SJSA1 (cell line): ENCODE measurements around the gene DDHD1. TPM values are rescaled to one million over a fixed set of nuclear protein-coding genes. Genes with fewer than 3 reads are reported as not detected.

Experiments used
- DNase-seq, 2 experiments: peaks; one replicate each; pipeline ENCODE4 v3.0.0-alpha.2; 2015 to 2020; ENCODE audit warnings: low spot score in 2 of 2, low read depth in 1 of 2
- H3K27ac ChIP-seq: fragments of 250-450 bp; sonication (Bioruptor Pico); 2 replicates; pipeline ENCODE4 v1.5.1; 2020; ENCODE audit warnings: mild to moderate bottlenecking, moderate library complexity
- H3K27me3 ChIP-seq: fragments of 250-450 bp; sonication (Bioruptor Pico); replicated peaks from 2 replicates; pipeline ENCODE4 v1.5.1; 2020; ENCODE audit warnings: mild to moderate bottlenecking, moderate library complexity
- H3K36me3 ChIP-seq: fragments of 250-450 bp; sonication (Bioruptor Pico); 2 replicates; pipeline ENCODE4 v1.5.1; 2020; ENCODE audit warnings: mild to moderate bottlenecking
- H3K4me1 ChIP-seq: fragments of 250-450 bp; sonication (Bioruptor Pico); replicated peaks from 2 replicates; pipeline ENCODE4 v1.6.1; 2021; ENCODE audit warnings: mild to moderate bottlenecking
- H3K4me3 ChIP-seq: fragments of 250-450 bp; sonication (Bioruptor Pico); 2 replicates; pipeline ENCODE4 v1.5.1; 2020; ENCODE audit warnings: mild to moderate bottlenecking
- H3K9me3 ChIP-seq: fragments of 250-450 bp; sonication (Bioruptor Pico); replicated peaks from 2 replicates; pipeline ENCODE4 v1.5.1; 2020; ENCODE audit warnings: mild to moderate bottlenecking
- total RNA-seq: library from RNA; depleted of rRNA; stranded (reverse); fragments of >200 nt; shearing (Covaris generic); gene quantifications from 2 replicates; pipeline ENCODE4 v1.2.3, GENCODE V29; 2014

The DDHD1 gene
- total RNA-seq, 1 experiment from 2014 or later, result 12.7 TPM

DNA sequence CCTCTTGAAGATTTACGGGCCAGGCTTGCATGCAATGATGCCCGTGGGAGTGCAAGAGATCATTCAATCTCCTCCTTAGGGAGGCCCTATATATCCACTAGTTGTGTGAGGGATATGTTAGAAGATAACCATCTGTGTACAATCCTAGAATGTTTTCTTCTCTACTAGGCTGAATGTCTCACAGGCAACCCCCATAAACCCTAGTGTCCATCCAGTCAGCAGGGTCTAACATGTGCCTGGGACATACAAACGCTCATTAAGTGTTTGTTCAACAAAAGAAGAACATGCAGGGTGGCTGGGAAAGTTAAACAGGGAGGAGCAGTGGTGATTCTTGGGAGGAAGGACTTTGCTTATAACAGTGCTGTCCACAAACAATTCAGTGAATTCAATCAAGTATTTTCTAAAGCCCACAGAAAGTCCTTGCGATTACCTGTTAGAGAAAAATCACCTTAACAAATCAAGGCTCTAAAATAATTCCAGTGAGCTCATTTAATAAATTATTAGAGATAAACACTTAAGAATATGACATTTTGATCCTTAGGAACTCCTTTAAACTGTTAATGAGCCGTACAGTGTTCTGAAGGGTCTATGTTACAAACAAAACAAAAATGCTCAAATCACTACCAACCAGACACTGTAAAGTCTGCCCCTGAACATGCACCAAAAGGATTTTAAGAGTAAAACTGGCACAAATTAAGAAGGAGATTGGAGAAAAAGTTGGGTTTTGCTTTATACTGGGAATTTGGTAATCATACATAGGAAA, 105.6 kb downstream of the DDHD1 start:
- Histone ChIP-seq H3K36me3 (no peaks in the 10 kb centered on the region), H3K27ac (no peak overlapping the region), H3K9me3 (no peaks in the 10 kb centered on the region), H3K27me3 (no peaks in the 10 kb centered on the region), H3K4me3 (no peak overlapping the region), H3K4me1 (peaks cover 47% of the 10 kb centered on the region)
- peak in 1 of 2 experiments; percentile 28 for DNase-seq

DNA sequence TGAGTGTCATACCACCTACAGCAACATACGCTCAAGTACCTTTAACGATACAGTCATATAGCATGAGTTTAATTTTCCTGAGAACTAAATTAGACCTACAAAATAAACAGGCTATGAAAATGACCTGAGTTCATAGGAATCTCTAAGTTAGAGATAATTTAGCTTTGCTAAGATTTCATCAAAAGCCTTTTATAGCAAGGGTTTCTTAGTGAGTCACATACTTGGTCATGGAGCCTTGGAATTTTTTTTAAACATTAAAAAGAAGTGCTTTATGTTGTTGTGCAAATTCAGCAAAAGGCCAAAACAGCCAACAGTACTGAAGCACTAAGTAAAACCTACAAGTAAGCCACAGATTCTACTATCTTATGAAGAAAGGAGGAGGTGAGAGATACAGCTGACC, 108.6 kb downstream of the DDHD1 start:
- Histone ChIP-seq H3K27ac (peak overlapping the region; percentile 61), H3K9me3 (no peaks in the 10 kb centered on the region), H3K4me1 (peaks cover 61% of the 10 kb centered on the region), H3K27me3 (no peaks in the 10 kb centered on the region), H3K36me3 (no peaks in the 10 kb centered on the region), H3K4me3 (no peak overlapping the region)
- DNase-seq, result peak in 1 of 2 experiments; percentile 59

DNA sequence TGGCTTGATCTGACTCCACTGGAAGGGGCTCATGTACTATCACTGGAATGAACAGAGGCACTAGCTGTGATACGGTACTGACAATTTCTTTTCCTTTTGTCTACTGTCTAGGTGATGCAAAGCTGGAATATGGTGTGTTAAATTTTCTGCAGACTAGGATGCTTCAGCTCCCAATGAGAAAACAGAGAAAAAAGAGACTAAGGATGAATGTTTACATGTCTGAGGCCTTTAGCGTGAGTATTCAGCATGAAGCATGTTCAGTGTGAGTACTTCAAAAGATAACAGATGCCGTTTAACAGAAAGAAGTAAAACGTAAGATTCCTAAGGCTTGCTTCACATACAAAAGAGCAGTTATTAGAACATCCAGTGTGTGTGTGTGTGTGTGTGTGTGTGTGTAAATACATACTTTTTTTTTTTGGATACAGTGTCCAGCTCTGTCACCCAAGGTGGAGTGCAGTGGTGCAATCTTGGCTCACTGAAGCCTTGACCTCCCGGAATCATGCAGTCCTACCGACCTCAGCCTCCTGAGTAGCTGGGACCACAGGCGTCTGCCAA, 110.0 kb downstream of the DDHD1 start:
- peaks cover 50% of the 10 kb centered on the region for H3K4me1 ChIP-seq
- H3K27ac ChIP-seq, result peak overlapping the region; percentile 61
- peak in 1 of 2 experiments; percentile 40 for DNase-seq
- no peak overlapping the region for H3K4me3 ChIP-seq
- H3K27me3 ChIP-seq, result no peaks in the 10 kb centered on the region
- no peaks in the 10 kb centered on the region for H3K9me3 ChIP-seq
- no peaks in the 10 kb centered on the region for H3K36me3 ChIP-seq

DNA sequence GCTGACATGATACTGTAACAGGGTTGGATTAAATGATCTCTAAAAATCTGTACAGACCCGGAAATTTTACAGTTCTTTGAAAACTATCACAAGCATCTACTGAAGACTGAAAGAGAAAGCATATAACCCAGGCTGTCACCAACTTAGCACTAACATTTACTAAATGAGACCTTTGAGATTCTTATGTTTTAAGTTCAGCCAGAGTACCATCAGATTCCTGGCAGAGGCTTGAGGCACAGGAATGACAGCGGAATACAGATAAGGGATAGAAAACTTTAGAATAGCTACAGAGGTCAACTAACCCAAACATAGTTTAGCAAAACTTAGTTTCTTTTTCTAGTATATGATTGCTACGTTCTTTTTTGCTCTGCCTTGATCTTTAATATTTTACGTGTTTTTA, 110.6 kb downstream of the DDHD1 start:
- DNase-seq, result no peak
- H3K4me3 ChIP-seq, result no peak overlapping the region
- H3K9me3 ChIP-seq, result no peaks in the 10 kb centered on the region
- H3K36me3 ChIP-seq, result no peaks in the 10 kb centered on the region; the same call in 1 of the 2 replicates
- peak overlapping the region; percentile 61; the same call in 1 of the 2 replicates for H3K27ac ChIP-seq
- H3K4me1 ChIP-seq, result peaks cover 45% of the 10 kb centered on the region
- H3K27me3 ChIP-seq, result no peaks in the 10 kb centered on the region

DNA sequence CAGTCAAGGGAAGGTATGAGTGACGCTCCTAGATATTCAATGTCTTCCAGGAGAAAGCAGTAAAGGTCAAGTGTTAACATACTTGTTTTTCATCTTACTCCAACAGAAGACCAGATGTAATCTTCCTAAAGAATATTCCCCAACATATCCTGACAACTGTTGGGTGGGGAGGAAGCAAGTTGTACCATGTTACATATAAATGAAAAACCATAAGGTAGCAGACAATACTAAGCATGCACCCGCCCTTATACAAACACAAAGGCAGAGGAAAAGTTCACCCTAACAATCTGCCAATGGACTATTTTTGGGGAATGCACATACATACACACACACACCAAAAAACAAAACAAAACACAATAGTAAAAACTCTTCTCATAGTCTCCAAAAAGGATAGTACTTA, 112.1 kb downstream of the DDHD1 start:
- H3K4me3 ChIP-seq, result no peak overlapping the region
- H3K9me3 ChIP-seq, result no peaks in the 10 kb centered on the region
- peaks cover 6% of the 10 kb centered on the region; the same call in 1 of the 2 replicates for H3K36me3 ChIP-seq
- DNase-seq, result no peak
- H3K4me1 ChIP-seq, result peaks cover 44% of the 10 kb centered on the region
- H3K27ac ChIP-seq, result no peak overlapping the region
- no peaks in the 10 kb centered on the region for H3K27me3 ChIP-seq

DNA sequence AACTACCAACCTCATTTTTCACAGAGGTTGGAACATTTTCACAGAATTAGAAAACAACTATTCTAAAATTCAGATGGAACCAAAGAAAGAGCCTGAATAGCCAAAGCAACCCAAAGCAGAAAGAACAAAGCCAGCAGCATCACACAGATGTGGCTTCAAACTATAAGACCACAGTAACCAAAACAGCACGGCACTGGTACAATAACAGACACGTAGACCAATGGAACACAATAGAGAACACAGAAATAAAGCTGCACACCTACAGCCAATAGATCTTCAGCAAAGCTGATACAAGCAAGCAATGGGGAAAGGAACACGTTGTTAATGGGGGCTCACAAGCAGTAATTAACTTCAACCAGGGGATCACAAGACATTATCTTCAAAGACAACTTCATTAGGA, 114.5 kb downstream of the DDHD1 start:
- Histone ChIP-seq H3K27me3 (no peaks in the 10 kb centered on the region), H3K9me3 (no peaks in the 10 kb centered on the region), H3K36me3 (peaks cover 6% of the 10 kb centered on the region; the same call in 1 of the 2 replicates), H3K27ac (no peak overlapping the region), H3K4me1 (peaks cover 43% of the 10 kb centered on the region), H3K4me3 (no peak overlapping the region)
- DNase-seq, result no peak

DNA sequence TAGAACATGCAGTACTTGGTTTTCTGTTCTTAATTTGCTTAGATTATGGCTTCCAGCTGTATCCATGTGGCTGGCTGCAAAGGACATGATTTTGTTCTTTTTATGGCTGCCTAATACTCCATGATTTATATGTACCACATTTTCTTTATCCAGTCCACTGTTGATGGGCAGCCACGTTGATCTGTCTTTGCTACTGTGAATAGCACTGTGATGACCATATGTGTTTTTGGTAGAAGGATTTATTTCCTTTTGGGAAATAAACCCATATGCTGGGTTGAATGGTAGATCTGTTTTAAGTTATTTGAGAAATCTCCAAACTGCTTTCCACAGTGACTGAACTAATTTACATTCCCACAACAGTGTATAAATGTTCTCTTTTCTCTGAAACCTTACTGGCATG, 116.1 kb downstream of the DDHD1 start:
- Histone ChIP-seq H3K4me3 (no peak overlapping the region), H3K36me3 (peaks cover 6% of the 10 kb centered on the region; the same call in 1 of the 2 replicates), H3K4me1 (peaks cover 40% of the 10 kb centered on the region), H3K9me3 (no peaks in the 10 kb centered on the region), H3K27me3 (no peaks in the 10 kb centered on the region), H3K27ac (no peak overlapping the region)
- no peak for DNase-seq

DNA sequence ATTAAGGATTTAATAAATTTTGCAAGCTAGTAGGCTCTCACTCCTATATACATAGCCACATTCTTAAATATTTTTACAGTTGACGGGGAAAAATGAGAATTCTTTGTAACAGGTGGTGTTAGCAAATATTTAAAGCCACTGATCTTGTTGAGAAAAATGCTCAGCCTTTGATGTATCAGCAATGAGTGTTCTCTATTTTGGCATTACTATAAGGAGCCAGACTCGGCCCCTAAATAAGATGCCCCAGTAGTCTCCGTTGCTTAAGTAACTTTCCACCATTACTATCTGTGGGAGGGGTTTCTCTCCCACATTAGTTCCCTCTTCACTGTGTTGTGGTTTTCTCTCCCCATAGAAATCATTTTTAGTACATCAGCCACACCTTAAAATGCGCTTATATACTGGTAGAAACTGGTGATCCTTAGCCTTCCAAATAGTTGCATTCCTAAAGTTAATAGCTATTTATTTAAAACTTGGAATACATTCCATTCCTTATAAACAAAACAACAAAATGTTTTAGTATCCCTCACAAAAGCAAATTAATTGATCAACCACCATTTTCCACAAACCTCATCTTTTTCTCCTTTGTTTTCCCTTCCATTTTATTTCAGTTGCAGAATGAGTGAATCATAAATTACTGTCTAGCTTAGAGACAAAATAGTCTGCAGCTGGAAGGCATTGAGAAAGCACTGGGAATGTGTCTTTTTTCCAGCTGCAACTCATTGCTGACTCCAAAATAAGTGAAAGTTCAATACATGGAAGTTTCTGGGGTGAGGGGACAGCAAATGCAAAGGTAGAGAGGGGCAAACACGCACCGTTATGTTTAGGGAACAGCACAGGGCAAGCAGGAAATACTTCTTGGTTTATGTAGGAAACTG, 117.5 kb downstream of the DDHD1 start:
- 0 out of 2 replicates have a peak overlapping the region, but pooled peaks have one; percentile 20 for H3K27ac ChIP-seq
- no peaks in the 10 kb centered on the region for H3K9me3 ChIP-seq
- H3K4me1 ChIP-seq, result peaks cover 40% of the 10 kb centered on the region
- peak in 1 of 2 experiments; percentile 25 for DNase-seq
- H3K4me3 ChIP-seq, result no peak overlapping the region
- no peaks in the 10 kb centered on the region for H3K27me3 ChIP-seq
- H3K36me3 ChIP-seq, result peaks cover 6% of the 10 kb centered on the region; the same call in 1 of the 2 replicates

DNA sequence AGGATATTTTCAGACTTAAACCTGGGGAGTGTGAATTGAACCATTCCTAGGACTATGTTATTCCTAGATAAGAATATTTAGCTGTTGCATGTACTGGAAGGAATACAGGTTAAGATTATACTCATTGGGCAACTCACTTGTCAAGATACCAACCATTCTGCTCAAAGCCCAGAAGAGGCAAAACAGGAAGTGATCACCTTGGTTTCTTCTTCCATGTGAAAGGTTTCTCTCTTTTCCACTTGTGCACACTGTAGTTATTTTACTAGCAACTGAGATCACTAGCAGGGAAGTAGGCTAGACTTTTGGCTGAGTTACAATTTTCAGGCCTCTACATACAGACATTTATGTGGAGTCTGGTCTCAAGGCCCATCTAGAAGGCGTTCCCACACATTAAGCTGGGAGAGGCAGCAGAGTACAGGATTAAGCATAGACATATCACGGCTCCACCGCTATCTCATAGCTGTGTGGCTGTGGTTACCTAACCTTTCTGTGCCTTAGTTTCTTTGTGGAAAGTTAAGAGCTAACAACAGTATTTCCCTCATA, 118.4 kb downstream of the DDHD1 start:
- peaks cover 6% of the 10 kb centered on the region; the same call in 1 of the 2 replicates for H3K36me3 ChIP-seq
- no peak overlapping the region for H3K27ac ChIP-seq
- no peak overlapping the region for H3K4me3 ChIP-seq
- no peaks in the 10 kb centered on the region for H3K9me3 ChIP-seq
- H3K27me3 ChIP-seq, result no peaks in the 10 kb centered on the region
- H3K4me1 ChIP-seq, result peaks cover 40% of the 10 kb centered on the region
- no peak for DNase-seq

DNA sequence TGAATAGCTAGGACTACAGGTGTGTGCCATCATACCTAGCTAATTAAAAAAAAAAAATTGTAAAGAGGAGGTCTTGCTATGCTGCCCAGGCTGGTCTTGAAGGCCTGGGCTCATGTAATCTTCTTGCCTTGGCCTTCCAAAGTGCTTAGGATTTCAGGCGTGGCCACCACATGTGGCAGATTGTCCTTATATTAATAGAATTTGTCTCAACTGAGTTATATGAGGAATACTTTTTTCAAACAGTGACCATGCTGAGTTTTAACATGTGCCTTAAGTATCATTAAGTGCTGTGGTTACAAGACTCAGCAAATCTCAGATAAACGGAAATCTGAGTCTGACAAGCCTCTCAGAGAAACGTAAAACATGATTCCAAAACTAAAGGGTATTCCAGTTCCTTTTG, 119.1 kb downstream of the DDHD1 start:
- Histone ChIP-seq H3K4me3 (no peak overlapping the region), H3K27ac (no peak overlapping the region), H3K9me3 (no peaks in the 10 kb centered on the region), H3K36me3 (peaks cover 6% of the 10 kb centered on the region; the same call in 1 of the 2 replicates), H3K4me1 (peaks cover 40% of the 10 kb centered on the region), H3K27me3 (no peaks in the 10 kb centered on the region)
- no peak for DNase-seq

DNA sequence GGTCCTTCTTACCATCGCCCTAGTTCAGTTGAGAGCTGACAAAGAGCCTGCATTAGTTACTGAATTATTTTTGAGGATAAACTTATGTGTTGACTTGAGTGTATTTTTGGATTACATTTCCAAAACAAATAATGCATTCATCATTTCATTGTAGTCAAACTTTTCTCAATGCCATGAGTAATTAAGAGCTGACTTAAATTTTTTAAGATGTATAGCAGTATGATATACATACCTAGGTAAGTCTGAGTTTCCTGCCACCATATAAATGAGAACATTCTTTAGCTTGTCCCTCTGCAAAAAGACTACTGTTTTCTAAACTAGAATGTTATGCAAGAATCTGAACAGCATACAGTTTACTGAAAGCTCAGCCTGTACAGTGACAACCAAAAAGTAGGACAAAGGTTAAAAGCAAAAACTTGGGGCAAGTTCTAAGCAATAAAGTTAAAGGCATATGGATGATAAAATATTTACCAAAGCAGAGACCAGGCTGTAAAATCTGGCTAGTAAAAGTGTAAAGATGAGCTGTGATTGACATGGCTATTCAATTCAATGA, 120.2 kb downstream of the DDHD1 start:
- Histone ChIP-seq H3K27ac (peak overlapping the region; percentile 49), H3K4me1 (peaks cover 40% of the 10 kb centered on the region), H3K9me3 (no peaks in the 10 kb centered on the region), H3K4me3 (no peak overlapping the region), H3K27me3 (no peaks in the 10 kb centered on the region), H3K36me3 (peaks cover 6% of the 10 kb centered on the region; the same call in 1 of the 2 replicates)
- DNase-seq, result no peak

DNA sequence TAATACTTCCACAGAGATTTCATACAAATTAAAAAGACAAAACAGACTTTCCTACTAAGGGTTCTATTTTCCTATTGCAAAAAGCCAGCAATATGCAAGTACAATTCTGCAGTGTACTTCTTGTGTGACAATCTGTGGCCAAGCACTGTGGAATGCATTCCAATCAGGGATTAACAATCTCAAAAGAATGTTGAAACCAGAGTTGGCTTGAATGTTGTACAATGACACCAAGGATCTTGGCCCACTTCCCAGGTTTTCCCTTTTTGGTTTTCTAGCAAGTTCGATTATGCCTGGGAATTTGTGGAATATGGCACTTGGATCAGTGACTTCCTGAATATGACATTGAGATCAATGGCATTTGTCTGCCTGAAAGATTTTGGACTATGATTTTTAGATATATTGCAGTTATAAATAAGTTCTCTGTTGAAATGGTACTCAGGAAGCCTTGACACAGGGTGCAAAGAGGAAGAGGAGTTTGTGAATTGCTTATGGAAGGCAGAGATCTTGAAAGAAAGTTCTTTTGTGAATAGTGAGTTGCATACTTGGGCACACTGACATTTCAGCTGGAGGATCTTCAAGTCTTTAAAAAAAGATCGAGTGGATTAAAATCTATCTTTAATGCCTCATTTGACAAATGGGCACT, 120.8 kb downstream of the DDHD1 start:
- Histone ChIP-seq H3K27me3 (no peaks in the 10 kb centered on the region), H3K4me3 (no peak overlapping the region), H3K4me1 (peaks cover 40% of the 10 kb centered on the region), H3K9me3 (no peaks in the 10 kb centered on the region), H3K27ac (peak overlapping the region; percentile 49), H3K36me3 (peaks cover 5% of the 10 kb centered on the region; the same call in 1 of the 2 replicates)
- peak; percentile 72 to 80 for DNase-seq

DNA sequence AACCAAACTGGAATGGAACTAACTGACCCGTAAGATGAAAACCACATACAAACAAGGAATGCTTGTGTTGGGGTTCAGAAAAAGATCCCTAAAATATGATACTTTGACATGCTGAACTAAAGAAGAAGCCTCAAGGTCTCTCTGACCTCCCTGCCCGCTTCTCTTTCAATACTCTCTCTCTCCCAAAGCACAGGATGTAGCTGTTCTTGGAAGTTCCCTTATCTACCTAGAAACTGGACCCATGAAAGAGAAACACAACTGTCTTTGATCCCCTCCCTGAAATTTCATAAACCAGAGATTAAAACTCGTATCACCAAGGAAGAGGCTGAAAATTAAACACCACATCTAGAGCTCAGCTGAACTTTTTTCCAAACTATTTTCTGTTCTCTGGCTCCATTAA, 125.6 kb downstream of the DDHD1 start:
- Histone ChIP-seq H3K27me3 (no peaks in the 10 kb centered on the region), H3K4me3 (no peak overlapping the region), H3K27ac (no peak overlapping the region), H3K9me3 (no peaks in the 10 kb centered on the region), H3K36me3 (no peaks in the 10 kb centered on the region), H3K4me1 (peaks cover 23% of the 10 kb centered on the region)
- DNase-seq, result no peak
